HG03103 (cell line): ENCODE data around the gene MBP.
"Not testable (repeated sequence)": the region's sequence is repeated elsewhere in the genome, so short reads cannot be mapped to it uniquely, and the experiment has no call there.

Experiments
- ATAC-seq: cut with Tn5 transposase; IDR thresholded peaks from one replicate; pipeline ENCODE4 v1.9.1; 2021; ENCODE audit warnings: low read depth; ENCODE audit not compliant: unreplicated experiment

The MBP gene

GRCh38 chr18:76996429-76996828 is 136.2 kb downstream of the MBP start:
- no peak for ATAC-seq

GRCh38 chr18:76995896-76996295 is 136.7 kb downstream of the MBP start:
- ATAC-seq = no peak

GRCh38 chr18:76994086-76994654 is 138.4 kb downstream of the MBP start:
- no peak for ATAC-seq

- no peak for ATAC-seq
These were observed 139.0 kb downstream of the MBP start for GRCh38 chr18:76993573-76993972.

GRCh38 chr18:76993085-76993382 is 139.5 kb downstream of the MBP start:
- no peak for ATAC-seq

- no peak for ATAC-seq
These were observed 140.1 kb downstream of the MBP start for GRCh38 chr18:76992226-76993084.

GRCh38 chr18:76991021-76991688 is 141.4 kb downstream of the MBP start:
- ATAC-seq = no peak

GRCh38 chr18:76990343-76991020 is 142.1 kb downstream of the MBP start:
- not testable (repeated sequence) for ATAC-seq

- ATAC-seq = no peak
These were observed 142.9 kb downstream of the MBP start for GRCh38 chr18:76989647-76990190.

GRCh38 chr18:76988827-76989646 is 143.5 kb downstream of the MBP start:
- no peak for ATAC-seq

- no peak for ATAC-seq
These were observed 144.4 kb downstream of the MBP start for GRCh38 chr18:76988031-76988826.

GRCh38 chr18:76986406-76986805 is 146.2 kb downstream of the MBP start:
- ATAC-seq = no peak

GRCh38 chr18:76985951-76986236 is 146.7 kb downstream of the MBP start:
- ATAC-seq = no peak

- ATAC-seq = no peak
These were observed 147.2 kb downstream of the MBP start for GRCh38 chr18:76985156-76985950.

- no peak for ATAC-seq
These were observed 148.1 kb downstream of the MBP start for GRCh38 chr18:76984193-76985155.

- ATAC-seq = no peak
These were observed 149.0 kb downstream of the MBP start for GRCh38 chr18:76983613-76984051.

GRCh38 chr18:76982841-76983583 is 149.6 kb downstream of the MBP start:
- ATAC-seq = peak; percentile 76
